GM18870 (cell line): ENCODE results near the gene PSENEN.
"Not testable (repeated sequence)": the region's sequence is repeated elsewhere in the genome, so short reads cannot be mapped to it uniquely, and the experiment has no call there.

Source experiments
- ATAC-seq: cut with Tn5 transposase; IDR thresholded peaks from one replicate; pipeline ENCODE4 v1.9.1; 2021; ENCODE audit warnings: moderate library complexity; ENCODE audit not compliant: unreplicated experiment

PSENEN gene

GRCh38 chr19:35787227-35787799, 41.9 kb downstream of the PSENEN start:
- ATAC-seq = no peak

- ATAC-seq = no peak
Observed at GRCh38 chr19:35788205-35788960, 42.9 kb downstream of the PSENEN start.

GRCh38 chr19:35789195-35789977, 43.9 kb downstream of the PSENEN start:
- ATAC-seq = no peak

GRCh38 chr19:35789978-35790944, 44.8 kb downstream of the PSENEN start:
- ATAC-seq = no peak

- ATAC-seq = no peak
Observed at GRCh38 chr19:35790981-35791813, 45.7 kb downstream of the PSENEN start.

GRCh38 chr19:35791814-35792279, 46.4 kb downstream of the PSENEN start:
- no peak for ATAC-seq

GRCh38 chr19:35792312-35792711, 46.9 kb downstream of the PSENEN start:
- no peak for ATAC-seq

- ATAC-seq = no peak
Observed at GRCh38 chr19:35792888-35793287, 47.4 kb downstream of the PSENEN start.

- ATAC-seq = no peak
Observed at GRCh38 chr19:35793381-35794165, 48.1 kb downstream of the PSENEN start.

- ATAC-seq = not testable (repeated sequence)
Observed at GRCh38 chr19:35795564-35795963, 50.1 kb downstream of the PSENEN start.
